T-helper 22 cell (primary cell): ENCODE measurements around the gene TIMM9.
"Not testable (repeated sequence)": the region's sequence is repeated elsewhere in the genome, so short reads cannot be mapped to it uniquely, and the experiment has no call there.

Source experiments
- DNase-seq: peaks from one replicate; pipeline ENCODE4 v3.0.0-alpha.2; 2020; ENCODE audit warnings: low read depth

The TIMM9 gene

GRCh38 chr14:58427281-58428117, at the start of gene TIMM9, which contains the start of gene KIAA0586:
TSS of gene TIMM9 (minus strand) at chr14:58427531. CDS start at chr14:58411945, 15,586 bp downstream.
TSS of gene KIAA0586 (plus strand) at chr14:58427719. CDS start at chr14:58428265, 546 bp downstream.
- peak; percentile 94 for DNase-seq

- DNase-seq: no peak
These were observed 49.0 kb upstream of the TIMM9 start for GRCh38 chr14:58476320-58476719.

- no peak for DNase-seq
These were observed 42.0 kb upstream of the TIMM9 start for GRCh38 chr14:58469309-58469708.

- no peak for DNase-seq
These were observed 40.2 kb upstream of the TIMM9 start for GRCh38 chr14:58467575-58467974.

- DNase-seq: no peak
These were observed 39.1 kb upstream of the TIMM9 start for GRCh38 chr14:58466459-58466858.

- DNase-seq: no peak
These were observed 38.1 kb upstream of the TIMM9 start for GRCh38 chr14:58465421-58465820.

GRCh38 chr14:58464652-58465051, 37.3 kb upstream of the TIMM9 start:
- DNase-seq: no peak

GRCh38 chr14:58463147-58463546, 35.8 kb upstream of the TIMM9 start:
- DNase-seq: no peak

GRCh38 chr14:58460772-58461171, 33.4 kb upstream of the TIMM9 start:
- DNase-seq: no peak

- DNase-seq: no peak
These were observed 28.4 kb upstream of the TIMM9 start for GRCh38 chr14:58455593-58456265.

- no peak for DNase-seq
These were observed 17.3 kb upstream of the TIMM9 start for GRCh38 chr14:58444627-58445026.

- no peak for DNase-seq
These were observed 12.1 kb upstream of the TIMM9 start for GRCh38 chr14:58439476-58439875.

GRCh38 chr14:58430156-58430555, 2.8 kb upstream of the TIMM9 start:
- DNase-seq: no peak

- DNase-seq: no peak
These were observed 870 bp upstream of the TIMM9 start for GRCh38 chr14:58428118-58428683.

GRCh38 chr14:58426670-58427280, 556 bp downstream of the TIMM9 start:
- DNase-seq: peak; percentile 17

- not testable (repeated sequence) for DNase-seq
These were observed 10.4 kb downstream of the TIMM9 start for GRCh38 chr14:58416934-58417333.

GRCh38 chr14:58415636-58416547, 11.4 kb downstream of the TIMM9 start:
- no peak for DNase-seq

- no peak for DNase-seq
These were observed 12.5 kb downstream of the TIMM9 start for GRCh38 chr14:58414845-58415244.

GRCh38 chr14:58408681-58409215, 18.6 kb downstream of the TIMM9 start:
- no peak for DNase-seq

- no peak for DNase-seq
These were observed 25.7 kb downstream of the TIMM9 start for GRCh38 chr14:58401587-58401986.

- DNase-seq: no peak
These were observed 28.4 kb downstream of the TIMM9 start for GRCh38 chr14:58398895-58399294.
